HG02610 (cell line): ENCODE data around the gene PCDH19.
"Not testable (repeated sequence)": the region's sequence is repeated elsewhere in the genome, so short reads cannot be mapped to it uniquely, and the experiment has no call there.

Experiments
- ATAC-seq: cut with Tn5 transposase; IDR thresholded peaks from one replicate; pipeline ENCODE4 v1.9.1; 2021; ENCODE audit warnings: mild to moderate bottlenecking, moderate library complexity; ENCODE audit not compliant: unreplicated experiment

Gene PCDH19

GRCh38 chrX:100409610-100410590 lies at the start of gene PCDH19:
Gene PCDH19 (minus strand): TSS chrX:100410273. CDS start chrX:100408597, 1,676 bp downstream.
- no peak for ATAC-seq

GRCh38 chrX:100449696-100450608 lies 39.9 kb upstream of the PCDH19 start:
- ATAC-seq = no peak

GRCh38 chrX:100447655-100448397 lies 37.8 kb upstream of the PCDH19 start:
- ATAC-seq = peak; percentile 58

- no peak for ATAC-seq
Observed at GRCh38 chrX:100445593-100445992, 35.5 kb upstream of the PCDH19 start.

- not testable (repeated sequence) for ATAC-seq
Observed at GRCh38 chrX:100441321-100441720, 31.2 kb upstream of the PCDH19 start.

GRCh38 chrX:100440006-100440405 lies 29.9 kb upstream of the PCDH19 start:
- ATAC-seq = no peak

- no peak for ATAC-seq
Observed at GRCh38 chrX:100435726-100436125, 25.7 kb upstream of the PCDH19 start.

- ATAC-seq = no peak
Observed at GRCh38 chrX:100424012-100424411, 13.9 kb upstream of the PCDH19 start.

- ATAC-seq = no peak
Observed at GRCh38 chrX:100418556-100418955, 8.5 kb upstream of the PCDH19 start.

- no peak for ATAC-seq
Observed at GRCh38 chrX:100417681-100418080, 7.6 kb upstream of the PCDH19 start.

GRCh38 chrX:100413229-100413628 lies 3.2 kb upstream of the PCDH19 start:
- ATAC-seq = no peak

GRCh38 chrX:100411802-100412715 lies 2.0 kb upstream of the PCDH19 start:
- ATAC-seq = no peak

- no peak for ATAC-seq
Observed at GRCh38 chrX:100410901-100411801, 1.1 kb upstream of the PCDH19 start.

GRCh38 chrX:100408713-100409609 lies 1.1 kb downstream of the PCDH19 start:
- no peak for ATAC-seq

- no peak for ATAC-seq
Observed at GRCh38 chrX:100407784-100408712, 2.0 kb downstream of the PCDH19 start.

- ATAC-seq = no peak
Observed at GRCh38 chrX:100407147-100407783, 2.8 kb downstream of the PCDH19 start.
